Upper lobe of left lung (tissue), 4 donors: ENCODE data around the gene CST7.

ENCODE experiments used
- POLR2A ChIP-seq, 4 donors: fragments of 450-650 bp; IDR thresholded peaks; one replicate each; pipeline ENCODE4 v1.5.1; 2016 to 2017; ENCODE audit warnings: antibody characterized with exemption in 4 of 4, mild to moderate bottlenecking in 2 of 4
- TF ChIP-seq, protein P1 (sequence below), 6 experiments: fragments of 450-650 bp in 4 of 6; fragments of 200-600 bp in 2 of 6; sonication (generic) in 2 of 6; IDR thresholded peaks; one replicate each; pipeline ENCODE4 v1.5.1; 2016 to 2019; ENCODE audit warnings: antibody characterized with exemption in 6 of 6

- TF ChIP-seq POLR2A (IDR thresholded peaks at IDR 0.05), result no peak
- TF ChIP-seq, protein P1, sequence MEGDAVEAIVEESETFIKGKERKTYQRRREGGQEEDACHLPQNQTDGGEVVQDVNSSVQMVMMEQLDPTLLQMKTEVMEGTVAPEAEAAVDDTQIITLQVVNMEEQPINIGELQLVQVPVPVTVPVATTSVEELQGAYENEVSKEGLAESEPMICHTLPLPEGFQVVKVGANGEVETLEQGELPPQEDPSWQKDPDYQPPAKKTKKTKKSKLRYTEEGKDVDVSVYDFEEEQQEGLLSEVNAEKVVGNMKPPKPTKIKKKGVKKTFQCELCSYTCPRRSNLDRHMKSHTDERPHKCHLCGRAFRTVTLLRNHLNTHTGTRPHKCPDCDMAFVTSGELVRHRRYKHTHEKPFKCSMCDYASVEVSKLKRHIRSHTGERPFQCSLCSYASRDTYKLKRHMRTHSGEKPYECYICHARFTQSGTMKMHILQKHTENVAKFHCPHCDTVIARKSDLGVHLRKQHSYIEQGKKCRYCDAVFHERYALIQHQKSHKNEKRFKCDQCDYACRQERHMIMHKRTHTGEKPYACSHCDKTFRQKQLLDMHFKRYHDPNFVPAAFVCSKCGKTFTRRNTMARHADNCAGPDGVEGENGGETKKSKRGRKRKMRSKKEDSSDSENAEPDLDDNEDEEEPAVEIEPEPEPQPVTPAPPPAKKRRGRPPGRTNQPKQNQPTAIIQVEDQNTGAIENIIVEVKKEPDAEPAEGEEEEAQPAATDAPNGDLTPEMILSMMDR (IDR thresholded peaks at IDR 0.05), result no peak
These were observed 21.7 kb downstream of the CST7 start for GRCh38 chr20:24970754-24971153.
